ENCODE results near the gene NT5M. TPM values are rescaled to one million over a fixed set of nuclear protein-coding genes. Genes with fewer than 3 reads are reported as not detected.

The NT5M gene
- total and polyA plus RNA-seq, 9 of the 15 experiments (the other 6 are each of a cell fraction or from before 2014, with no cell fraction given), result 0.24 to 10.1 (median 3.4) TPM

GRCh38 chr17:17305281-17305801, 2.2 kb downstream of the NT5M start (continued):
- TF ChIP-seq ZFP91 (CRISPR knock-in tag; IDR thresholded peaks at IDR 0.05) (no peak), SMC3 (conservative IDR thresholded peaks at IDR 0.05; ENCODE audit: insufficient read depth, low read depth, low read length) (no peak), POLR2AphosphoS5 (IDR thresholded peaks at IDR 0.05; ENCODE audit: control insufficient read depth, insufficient read depth, low read depth, low read length) (peak; percentile 27; the same call in 1 of the 2 replicates), CREB3L1 (IDR thresholded peaks at IDR 0.05; ENCODE audit: borderline replicate concordance, low read depth) (no peak), POLR3G (IDR thresholded peaks at IDR 0.05; ENCODE audit: extremely low read depth, insufficient read length, insufficient replicate concordance) (no peak), NCOA1 (IDR thresholded peaks at IDR 0.05; ENCODE audit: low read depth) (no peak), ELF1 (tag; IDR thresholded peaks at IDR 0.05) (peak; percentile 58), NKRF (IDR thresholded peaks at IDR 0.05; ENCODE audit: borderline replicate concordance) (peak; percentile 95), ETV1 (tag; conservative IDR thresholded peaks at IDR 0.05; ENCODE audit: low read depth) (peak; percentile 53), JUN (IDR thresholded peaks at IDR 0.05; ENCODE audit: borderline replicate concordance, low read depth, low read length) (no peak; the same call in 1 of the 2 replicates), JUN (CRISPR knock-in tag; IDR thresholded peaks at IDR 0.05; ENCODE audit: borderline replicate concordance) (no peak), MAX (CRISPR knock-in tag; IDR thresholded peaks at IDR 0.05) (peak; percentile 88), EGR1 (conservative IDR thresholded peaks at IDR 0.05) (peak; percentile 51), EZH2 (IDR thresholded peaks at IDR 0.05; ENCODE audit: borderline replicate concordance, low read depth, low read length) (no peak), OTX1 (CRISPR knock-in tag; IDR thresholded peaks at IDR 0.05) (no peak), TBL1XR1 (IDR thresholded peaks at IDR 0.05; ENCODE audit: low read length in 2 of 2) (no peak), ZMIZ1 (IDR thresholded peaks at IDR 0.05; ENCODE audit: low read depth in 2 of 2, low read length in 2 of 2) (no peak), ARHGAP35 (IDR thresholded peaks at IDR 0.05; ENCODE audit: partially characterized antibody) (no peak)

Measured in K562 (cell line).